Loucy (cell line): Measurements from ENCODE around the gene SLC13A4.

Experiments
- CTCF ChIP-seq: fragments of 200-600 bp; sonication (generic); conservative IDR thresholded peaks from 2 replicates; pipeline ENCODE4 v1.5.1; 2014; ENCODE audit warnings: mild to moderate bottlenecking, antibody characterized with exemption, low read length
- EZH2phosphoT487 ChIP-seq: fragments of 200-600 bp; IDR thresholded peaks from 2 replicates; pipeline ENCODE4 v1.6.1; 2018; ENCODE audit warnings: antibody characterized with exemption, mild to moderate bottlenecking, moderate library complexity, borderline replicate concordance

DNA sequence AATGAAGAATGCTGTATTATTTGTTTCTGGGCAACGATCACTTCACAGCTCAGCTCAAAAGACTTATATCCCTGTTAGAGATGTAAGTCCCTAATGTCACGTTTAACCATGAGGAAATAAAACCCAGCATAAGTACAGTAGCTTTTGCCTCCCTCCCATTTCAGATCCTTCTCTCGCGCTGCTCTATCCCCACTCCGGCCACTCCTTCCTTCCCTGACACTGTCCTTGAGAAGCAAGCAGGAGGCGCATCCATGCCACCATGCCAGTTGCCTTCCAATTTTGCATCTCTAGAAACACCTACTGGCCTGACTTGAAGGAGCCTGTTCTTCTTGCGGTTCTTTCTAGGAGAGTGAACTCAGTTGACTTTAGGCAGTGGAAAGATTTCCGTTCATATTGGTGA is 19.4 kb upstream of the SLC13A4 start:
- TF ChIP-seq CTCF (no peak), EZH2phosphoT487 (no peak)
